Cardiac fibroblast (primary cell): ENCODE results near the gene TFEB.

Experiments used
- DNase-seq, 2 donors: peaks; one replicate each; pipeline versions ENCODE4 v3.0.0 to v3.0.0-alpha.2; 2010; ENCODE audit warnings: low read depth in 2 of 2
- H3K4me3 ChIP-seq, 2 donors: replicated peaks in 1 of 2; 1 replicate in 1 of 2; 2 replicates in 1 of 2; pipeline ENCODE4 v1.5.1; 2011; ENCODE audit warnings: low read depth in 2 of 2, low read length in 2 of 2, mild to moderate bottlenecking in 2 of 2, moderate library complexity in 1 of 2
- CTCF ChIP-seq: IDR thresholded peaks from one replicate; pipeline ENCODE4 v1.5.1; 2011; ENCODE audit warnings: low read depth, mild to moderate bottlenecking, low read length, inconsistent platforms

The TFEB gene

GRCh38 chr6:41678511-41679084, 56.8 kb downstream of the TFEB start:
- no peak for DNase-seq
- H3K4me3 ChIP-seq, result no peak overlapping the region
- no peak for TF ChIP-seq CTCF

GRCh38 chr6:41677124-41677921, 58.1 kb downstream of the TFEB start:
- no peak for DNase-seq
- no peak overlapping the region for H3K4me3 ChIP-seq
- TF ChIP-seq CTCF, result no peak

GRCh38 chr6:41676431-41676830, 59.0 kb downstream of the TFEB start:
- no peak for TF ChIP-seq CTCF
- H3K4me3 ChIP-seq, result no peak overlapping the region
- no peak for DNase-seq

- DNase-seq, result no peak
- no peak overlapping the region for H3K4me3 ChIP-seq
- TF ChIP-seq CTCF, result no peak
Observed at GRCh38 chr6:41675992-41676391, 59.4 kb downstream of the TFEB start.

- no peak for DNase-seq
Observed at GRCh38 chr6:41675176-41675775, 60.1 kb downstream of the TFEB start.

More at GRCh38 chr6:41675176-41675775, 60.1 kb downstream of the TFEB start:
- TF ChIP-seq CTCF, result no peak
- H3K4me3 ChIP-seq, result no peak overlapping the region
